Peyer's patch (tissue), 4 donors: ENCODE measurements around the gene HNRNPA2B1.
"Not testable (repeated sequence)": the region's sequence is repeated elsewhere in the genome, so short reads cannot be mapped to it uniquely, and the experiment has no call there.

ENCODE experiments used
- POLR2A ChIP-seq, 2 donors: fragments of 450-650 bp; IDR thresholded peaks; one replicate each; pipeline ENCODE4 v1.5.1; 2017; ENCODE audit warnings: antibody characterized with exemption in 2 of 2, mild to moderate bottlenecking in 2 of 2, moderate library complexity in 2 of 2
- TF ChIP-seq, protein P1 (sequence below), 6 experiments: fragments of 450-650 bp in 4 of 6; fragments of 200-600 bp in 2 of 6; sonication (generic) in 1 of 6; IDR thresholded peaks; one replicate each; pipeline ENCODE4 v1.5.1; 2017 to 2019; ENCODE audit warnings: antibody characterized with exemption in 6 of 6, mild to moderate bottlenecking in 3 of 6, moderate library complexity in 1 of 6

DNA sequence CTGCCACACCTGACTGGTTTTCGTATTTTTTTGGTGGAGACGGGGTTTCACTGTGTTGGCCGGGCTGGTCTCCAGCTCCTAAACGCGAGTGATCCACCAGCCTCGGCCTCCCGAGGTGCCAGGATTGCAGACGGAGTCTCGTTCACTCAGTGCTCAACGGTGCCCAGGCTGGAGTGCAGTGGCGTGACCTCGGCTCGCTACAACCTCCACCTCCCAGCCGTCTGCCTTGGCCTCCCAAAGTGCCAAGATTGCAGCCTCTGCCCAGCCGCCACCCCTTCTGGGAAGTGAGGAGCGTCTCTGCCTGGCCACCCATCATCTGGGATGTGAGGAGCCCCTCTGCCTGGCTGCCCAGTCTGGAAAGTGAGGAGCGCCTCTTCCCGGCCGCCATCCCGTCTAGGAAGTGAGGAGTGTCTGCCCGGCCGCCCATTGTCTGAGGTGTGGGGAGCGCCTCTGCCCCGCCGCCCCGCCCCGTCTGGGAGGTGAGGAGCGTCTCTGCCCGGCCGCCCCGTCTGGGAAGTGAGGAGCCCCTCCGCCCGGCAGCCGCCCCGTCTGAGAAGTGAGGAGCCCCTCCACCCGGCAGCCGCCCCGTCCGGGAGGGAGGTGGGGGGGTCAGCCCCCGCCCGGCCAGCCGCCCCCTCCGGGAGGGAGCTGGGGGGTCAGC lies 52.8 kb downstream of the HNRNPA2B1 start:
- not testable (repeated sequence) for TF ChIP-seq POLR2A (IDR thresholded peaks at IDR 0.05)
- TF ChIP-seq, protein P1, sequence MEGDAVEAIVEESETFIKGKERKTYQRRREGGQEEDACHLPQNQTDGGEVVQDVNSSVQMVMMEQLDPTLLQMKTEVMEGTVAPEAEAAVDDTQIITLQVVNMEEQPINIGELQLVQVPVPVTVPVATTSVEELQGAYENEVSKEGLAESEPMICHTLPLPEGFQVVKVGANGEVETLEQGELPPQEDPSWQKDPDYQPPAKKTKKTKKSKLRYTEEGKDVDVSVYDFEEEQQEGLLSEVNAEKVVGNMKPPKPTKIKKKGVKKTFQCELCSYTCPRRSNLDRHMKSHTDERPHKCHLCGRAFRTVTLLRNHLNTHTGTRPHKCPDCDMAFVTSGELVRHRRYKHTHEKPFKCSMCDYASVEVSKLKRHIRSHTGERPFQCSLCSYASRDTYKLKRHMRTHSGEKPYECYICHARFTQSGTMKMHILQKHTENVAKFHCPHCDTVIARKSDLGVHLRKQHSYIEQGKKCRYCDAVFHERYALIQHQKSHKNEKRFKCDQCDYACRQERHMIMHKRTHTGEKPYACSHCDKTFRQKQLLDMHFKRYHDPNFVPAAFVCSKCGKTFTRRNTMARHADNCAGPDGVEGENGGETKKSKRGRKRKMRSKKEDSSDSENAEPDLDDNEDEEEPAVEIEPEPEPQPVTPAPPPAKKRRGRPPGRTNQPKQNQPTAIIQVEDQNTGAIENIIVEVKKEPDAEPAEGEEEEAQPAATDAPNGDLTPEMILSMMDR (IDR thresholded peaks at IDR 0.05), result not testable (repeated sequence)
